ENCODE measurements around the gene ARHGEF17. TPM values are rescaled to one million over a fixed set of nuclear protein-coding genes. Genes with fewer than 3 reads are reported as not detected.

ARHGEF17 gene
- total and polyA plus RNA-seq, 2 experiments from 2014 or later, result 15.3 to 23.5 TPM

DNA sequence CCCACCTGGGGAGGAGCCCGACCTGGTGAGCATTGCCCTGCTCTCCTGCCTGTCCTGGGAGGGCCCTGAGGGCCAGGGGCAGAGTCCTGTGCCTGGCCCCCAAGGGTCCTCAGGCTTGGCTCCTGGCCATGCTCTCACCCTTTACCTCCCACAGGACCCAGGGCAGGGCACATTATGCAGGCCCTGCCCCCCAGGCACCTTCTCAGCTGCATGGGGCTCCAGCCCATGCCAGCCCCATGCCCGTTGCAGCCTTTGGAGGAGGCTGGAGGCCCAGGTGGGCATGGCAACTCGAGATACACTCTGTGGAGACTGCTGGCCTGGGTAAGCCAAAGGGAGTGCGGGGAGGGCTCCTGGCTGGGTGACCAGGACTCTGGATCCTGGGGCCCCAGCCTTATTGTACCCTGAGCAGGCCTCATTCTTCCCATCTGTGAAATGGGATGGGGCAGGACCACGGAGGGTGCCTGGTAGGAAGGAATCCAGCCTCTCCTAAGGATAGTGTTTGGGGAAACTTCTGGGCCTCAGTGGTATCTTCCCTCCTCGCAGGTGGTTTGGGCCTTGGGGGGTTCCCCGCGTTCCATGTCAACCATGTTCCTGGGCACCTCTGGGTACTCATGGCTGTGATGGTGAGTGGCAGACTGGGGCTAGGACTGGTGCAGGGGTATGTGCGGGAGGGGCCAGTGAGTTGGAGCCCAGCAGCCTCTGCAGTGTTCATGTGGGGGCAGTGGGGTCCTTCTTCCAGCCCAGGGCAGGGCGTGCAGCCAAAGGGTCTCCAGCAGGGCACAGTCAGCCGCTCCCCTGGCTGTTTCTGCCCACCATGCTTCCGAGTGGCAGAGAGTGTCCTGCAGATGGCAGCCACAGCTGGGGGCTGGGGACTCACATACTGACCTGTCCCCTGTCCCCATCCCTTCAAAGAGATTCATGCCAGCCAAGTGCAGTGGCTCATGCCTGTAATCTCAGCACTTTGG, 82.8 kb downstream of the ARHGEF17 start:
- H3K79me2 ChIP-seq (ENCODE audit: insufficient read depth), result peaks cover 49% of the 10 kb centered on the region

DNA sequence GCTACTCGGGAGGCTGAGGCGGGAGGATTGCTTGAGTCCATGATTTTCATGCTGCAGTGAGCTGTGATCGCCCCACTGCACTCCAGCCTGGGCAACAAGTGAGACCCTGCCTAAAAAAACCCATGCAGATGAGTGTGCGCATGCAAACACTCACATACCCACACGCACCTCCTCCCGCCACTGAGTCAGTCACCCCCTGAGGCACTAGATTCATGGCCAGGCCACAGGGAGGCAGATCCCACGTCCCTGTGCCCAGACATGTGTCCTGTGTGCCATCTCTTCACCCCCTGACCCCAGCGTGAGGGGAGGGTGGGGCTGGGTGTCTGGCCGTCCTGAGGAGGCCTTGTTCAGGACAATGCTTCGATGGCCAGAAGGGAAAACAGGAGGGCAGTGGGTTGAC, 83.6 kb downstream of the ARHGEF17 start:
- Histone ChIP-seq H3K36me3 (ENCODE audit: low read depth) (no peaks in the 10 kb centered on the region), H3K9ac (no peak overlapping the region), H3F3A (ENCODE audit: insufficient read depth) (no peaks in the 10 kb centered on the region), H4K20me1 (ENCODE audit: insufficient read depth) (no peaks in the 10 kb centered on the region), H2AFZ (no peak overlapping the region), H3K9me2 (ENCODE audit: insufficient read depth) (no peaks in the 10 kb centered on the region), H3K27me3 (replicated peaks; ENCODE audit: insufficient read depth) (no peaks in the 10 kb centered on the region), H3K79me2 (ENCODE audit: insufficient read depth) (peaks cover 41% of the 10 kb centered on the region), H3K9me3 (ENCODE audit: low read depth) (no peaks in the 10 kb centered on the region), H3K4me1 (ENCODE audit: insufficient read depth) (no peaks in the 10 kb centered on the region), H3K4me2 (ENCODE audit: unreplicated experiment) (no peak overlapping the region), H3K27ac (no peak overlapping the region), H3K4me3 (no peak overlapping the region)
- no peak for DNase-seq
- TF ChIP-seq EZH2 (IDR thresholded peaks at IDR 0.05; ENCODE audit: insufficient read depth, poor library complexity, severe bottlenecking) (no peak), EZH2phosphoT487 (IDR thresholded peaks at IDR 0.05; ENCODE audit: insufficient read depth, low read depth) (no peak)
- 90 to 95% methylated on average over 9 of the region's 10 CpGs for WGBS, 2 experiments (ENCODE audit: low coverage in 1 of 2, low lambda C conversion rate in 2 of 2, missing lambda C conversion rate in 2 of 2)
- in situ Hi-C loops (cut with MboI), result no loop called here

More for the DNA sequence above, 82.8 kb downstream of the ARHGEF17 start:
- Histone ChIP-seq H3K27ac (no peak overlapping the region), H3K9me3 (ENCODE audit: low read depth) (no peaks in the 10 kb centered on the region), H3K4me2 (ENCODE audit: unreplicated experiment) (no peak overlapping the region), H3K36me3 (ENCODE audit: low read depth) (no peaks in the 10 kb centered on the region), H3K9me2 (ENCODE audit: insufficient read depth) (no peaks in the 10 kb centered on the region), H2AFZ (no peak overlapping the region), H3K4me1 (ENCODE audit: insufficient read depth) (no peaks in the 10 kb centered on the region; the same call in 1 of the 2 replicates), H4K20me1 (ENCODE audit: insufficient read depth) (no peaks in the 10 kb centered on the region), H3K27me3 (replicated peaks; ENCODE audit: insufficient read depth) (no peaks in the 10 kb centered on the region), H3K9ac (no peak overlapping the region), H3K4me3 (no peak overlapping the region), H3F3A (ENCODE audit: insufficient read depth) (no peaks in the 10 kb centered on the region)
- DNase-seq, result no peak
- in situ Hi-C loops (cut with MboI), result no loop called here
- TF ChIP-seq EZH2 (IDR thresholded peaks at IDR 0.05; ENCODE audit: insufficient read depth, poor library complexity, severe bottlenecking) (no peak), EZH2phosphoT487 (IDR thresholded peaks at IDR 0.05; ENCODE audit: insufficient read depth, low read depth) (no peak)
- WGBS, 2 experiments (ENCODE audit: low coverage in 1 of 2, low lambda C conversion rate in 2 of 2, missing lambda C conversion rate in 2 of 2), result 88 to 91% methylated on average over 11 to 12 of the region's 12 CpGs

- Histone ChIP-seq H2AFZ (no peak overlapping the region), H3K4me3 (no peak overlapping the region), H3F3A (ENCODE audit: insufficient read depth) (no peaks in the 10 kb centered on the region), H3K9ac (no peak overlapping the region), H3K27me3 (replicated peaks; ENCODE audit: insufficient read depth) (no peaks in the 10 kb centered on the region), H3K4me2 (ENCODE audit: unreplicated experiment) (no peak overlapping the region), H3K4me1 (ENCODE audit: insufficient read depth) (no peaks in the 10 kb centered on the region), H3K9me3 (ENCODE audit: low read depth) (no peaks in the 10 kb centered on the region), H3K79me2 (ENCODE audit: insufficient read depth) (peaks cover 34% of the 10 kb centered on the region), H3K36me3 (ENCODE audit: low read depth) (no peaks in the 10 kb centered on the region), H4K20me1 (ENCODE audit: insufficient read depth) (no peaks in the 10 kb centered on the region), H3K27ac (no peak overlapping the region), H3K9me2 (ENCODE audit: insufficient read depth) (no peaks in the 10 kb centered on the region)
- 94 to 98% methylated on average over 17 to 31 of the region's 31 CpGs for WGBS, 2 experiments (ENCODE audit: low coverage in 1 of 2, low lambda C conversion rate in 2 of 2, missing lambda C conversion rate in 2 of 2)
- TF ChIP-seq EZH2phosphoT487 (IDR thresholded peaks at IDR 0.05; ENCODE audit: insufficient read depth, low read depth) (no peak), EZH2 (IDR thresholded peaks at IDR 0.05; ENCODE audit: insufficient read depth, poor library complexity, severe bottlenecking) (no peak)
- no peak for DNase-seq
- in situ Hi-C loops (cut with MboI), result no loop called here
These were observed 84.3 kb downstream of the ARHGEF17 start for GRCh38 chr11:73392108-73393010.

DNA sequence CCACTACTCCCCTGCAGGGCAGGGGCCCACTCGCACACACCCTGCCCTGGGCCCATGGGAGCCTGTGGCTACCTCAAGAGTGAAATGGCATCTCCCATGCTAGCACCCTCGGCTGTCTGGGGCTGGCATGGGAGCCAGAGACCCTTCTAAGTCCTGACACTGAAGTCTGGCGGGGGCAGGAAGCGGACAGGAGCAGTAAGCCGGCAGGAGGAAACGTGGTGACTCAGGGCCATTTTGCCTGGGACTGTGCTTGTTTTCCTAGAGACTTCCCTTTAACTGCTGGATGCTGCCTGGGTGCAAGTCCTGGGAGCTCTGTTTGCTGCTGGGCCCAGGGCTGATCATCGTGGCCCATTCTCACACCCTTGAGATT, 84.9 kb downstream of the ARHGEF17 start:
- Histone ChIP-seq H3K9me3 (ENCODE audit: low read depth) (no peaks in the 10 kb centered on the region), H3K79me2 (ENCODE audit: insufficient read depth) (peaks cover 28% of the 10 kb centered on the region), H3K27me3 (replicated peaks; ENCODE audit: insufficient read depth) (no peaks in the 10 kb centered on the region), H3F3A (ENCODE audit: insufficient read depth) (no peaks in the 10 kb centered on the region), H3K9me2 (ENCODE audit: insufficient read depth) (no peaks in the 10 kb centered on the region), H3K4me1 (ENCODE audit: insufficient read depth) (no peaks in the 10 kb centered on the region), H3K4me3 (no peak overlapping the region), H3K27ac (no peak overlapping the region), H2AFZ (no peak overlapping the region), H4K20me1 (ENCODE audit: insufficient read depth) (no peaks in the 10 kb centered on the region), H3K4me2 (ENCODE audit: unreplicated experiment) (no peak overlapping the region), H3K9ac (no peak overlapping the region), H3K36me3 (ENCODE audit: low read depth) (no peaks in the 10 kb centered on the region)
- in situ Hi-C loops (cut with MboI), result no loop called here
- no peak for DNase-seq
- 73 to 82% methylated on average over 7 of the region's 7 CpGs for WGBS, 2 experiments (ENCODE audit: low coverage in 1 of 2, low lambda C conversion rate in 2 of 2, missing lambda C conversion rate in 2 of 2)
- TF ChIP-seq EZH2phosphoT487 (IDR thresholded peaks at IDR 0.05; ENCODE audit: insufficient read depth, low read depth) (no peak), EZH2 (IDR thresholded peaks at IDR 0.05; ENCODE audit: insufficient read depth, poor library complexity, severe bottlenecking) (no peak)

All from GM23248 (cell line).